GM21529 (cell line): ENCODE measurements around the gene F12.

ENCODE experiments used
- ATAC-seq: cut with Tn5 transposase; IDR thresholded peaks from one replicate; pipeline ENCODE4 v1.9.1; 2021; ENCODE audit not compliant: unreplicated experiment

F12 gene

GRCh38 chr5:177446200-177447065 lies 37.1 kb upstream of the F12 start, which contains the start of gene PRR7:
TSS of gene PRR7 (plus strand) at chr5:177446814. CDS start at chr5:177455068, 8,254 bp downstream.
- ATAC-seq: peak; percentile 55

GRCh38 chr5:177445917-177446199 lies 36.5 kb upstream of the F12 start:
- no peak for ATAC-seq

- ATAC-seq: no peak
Observed at GRCh38 chr5:177445052-177445916, 35.9 kb upstream of the F12 start.

- no peak for ATAC-seq
Observed at GRCh38 chr5:177444106-177445051, 35.0 kb upstream of the F12 start.

GRCh38 chr5:177443144-177443983 lies 34.0 kb upstream of the F12 start:
- no peak for ATAC-seq

DNA sequence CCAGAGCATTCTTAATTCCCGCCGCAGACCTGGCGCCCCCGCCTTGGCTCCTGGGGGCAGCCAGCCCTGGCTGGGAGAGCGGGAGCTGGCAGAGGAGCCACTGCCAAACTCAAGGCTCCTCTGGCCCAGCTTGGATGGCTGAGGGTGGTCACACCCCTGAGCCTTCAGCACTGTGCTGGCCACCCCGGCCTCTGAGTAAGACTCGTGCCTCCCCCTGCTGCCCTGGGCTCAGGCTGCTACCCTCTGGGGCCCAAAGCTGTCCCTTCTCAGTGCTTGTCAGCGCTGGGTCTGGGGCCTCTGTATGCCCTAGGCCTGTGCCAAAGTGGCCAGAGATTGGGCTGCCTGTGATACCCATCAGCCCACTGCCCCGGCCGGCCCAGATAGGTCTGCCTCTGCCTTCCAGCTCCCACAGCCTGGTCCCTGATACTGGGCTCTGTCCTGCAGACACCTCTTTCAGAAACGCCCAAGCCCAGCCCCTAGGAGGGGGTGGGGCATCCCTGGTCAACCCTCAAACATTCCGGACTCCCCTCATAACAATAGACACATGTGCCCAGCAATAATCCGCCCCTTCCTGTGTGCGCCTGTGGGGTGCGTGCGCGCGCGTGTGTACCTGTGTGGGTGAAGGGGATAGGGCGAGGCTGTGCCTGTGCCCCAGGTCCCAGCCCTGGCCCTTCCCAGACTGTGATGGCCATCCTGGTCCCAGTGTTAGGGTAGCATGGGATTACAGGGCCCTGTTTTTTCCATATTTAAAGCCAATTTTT lies 32.9 kb upstream of the F12 start:
- ATAC-seq: no peak

DNA sequence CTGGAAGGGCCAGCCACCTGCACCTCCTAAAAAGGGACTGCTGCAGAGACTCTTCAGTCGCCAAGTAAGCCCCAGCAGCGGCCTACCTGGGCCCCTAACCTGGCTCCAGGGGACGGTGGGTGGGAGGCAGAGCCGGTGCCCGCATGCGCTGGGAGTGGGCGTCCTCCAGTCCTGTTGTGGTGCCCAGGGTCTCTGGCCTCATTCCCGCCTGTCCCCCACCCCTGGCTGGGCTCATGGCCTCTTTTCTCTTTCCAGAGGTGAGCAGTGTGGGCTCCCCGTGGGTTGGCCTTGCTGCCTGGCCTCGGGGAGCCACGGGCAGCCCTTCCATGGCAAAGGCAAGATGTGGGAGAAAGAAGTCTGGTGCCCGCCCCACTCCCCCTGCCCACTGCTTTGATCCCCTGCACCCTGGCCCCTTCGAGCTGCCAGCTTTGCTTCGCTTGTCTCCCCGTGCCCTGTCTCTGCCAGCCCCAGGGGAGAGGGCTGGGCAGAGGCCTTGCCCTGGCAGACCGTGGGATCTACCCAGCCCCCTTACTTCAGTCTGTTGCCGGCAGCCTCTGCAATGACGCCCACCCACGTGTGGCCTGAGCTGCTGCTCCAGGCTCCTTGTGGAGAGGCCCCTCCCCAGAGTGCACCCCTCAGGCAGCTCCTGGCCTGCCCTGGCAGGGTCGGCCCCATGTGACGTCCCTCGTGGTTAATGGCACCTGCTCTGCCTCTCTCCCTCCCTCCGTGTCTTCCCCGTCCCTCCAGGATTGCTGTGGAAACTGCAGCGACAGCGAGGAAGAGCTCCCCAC lies 31.8 kb upstream of the F12 start:
- no peak for ATAC-seq

DNA sequence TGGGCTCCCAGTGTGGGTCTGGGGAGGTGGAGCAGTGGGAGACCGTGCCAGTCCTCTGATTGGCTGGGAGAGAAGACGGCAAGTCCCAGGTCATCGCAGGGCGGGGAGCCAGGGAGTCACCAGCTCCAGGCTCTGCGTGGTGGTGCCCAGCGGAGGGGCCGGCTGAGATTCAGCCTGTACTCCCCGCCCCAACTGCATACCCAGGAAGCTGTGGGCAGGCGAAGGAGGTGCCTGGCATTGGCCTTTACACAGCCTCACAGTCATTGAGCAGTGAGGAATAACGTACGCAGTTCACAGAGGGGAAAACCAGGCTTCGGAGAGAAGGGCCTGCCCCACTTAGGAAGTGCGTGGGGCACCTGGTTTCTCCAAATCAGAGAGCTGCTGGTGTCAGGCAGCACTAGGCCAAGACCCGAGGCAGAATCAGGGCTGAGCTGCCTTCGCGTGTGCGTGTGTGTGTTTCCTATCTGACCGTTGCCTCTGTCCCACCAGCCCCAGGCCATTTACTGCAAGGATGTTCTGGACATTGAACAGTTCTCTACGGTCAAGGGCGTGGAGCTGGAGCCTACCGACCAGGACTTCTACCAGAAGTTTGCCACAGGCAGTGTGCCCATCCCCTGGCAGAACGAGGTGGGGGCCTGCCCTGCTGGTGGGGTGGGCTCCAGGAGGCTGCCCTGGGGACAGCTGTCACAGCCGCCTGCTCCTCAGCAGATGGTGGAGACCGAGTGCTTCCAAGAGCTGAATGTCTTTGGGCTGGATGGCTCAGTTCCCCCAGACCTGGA lies 31.0 kb upstream of the F12 start:
- no peak for ATAC-seq

DNA sequence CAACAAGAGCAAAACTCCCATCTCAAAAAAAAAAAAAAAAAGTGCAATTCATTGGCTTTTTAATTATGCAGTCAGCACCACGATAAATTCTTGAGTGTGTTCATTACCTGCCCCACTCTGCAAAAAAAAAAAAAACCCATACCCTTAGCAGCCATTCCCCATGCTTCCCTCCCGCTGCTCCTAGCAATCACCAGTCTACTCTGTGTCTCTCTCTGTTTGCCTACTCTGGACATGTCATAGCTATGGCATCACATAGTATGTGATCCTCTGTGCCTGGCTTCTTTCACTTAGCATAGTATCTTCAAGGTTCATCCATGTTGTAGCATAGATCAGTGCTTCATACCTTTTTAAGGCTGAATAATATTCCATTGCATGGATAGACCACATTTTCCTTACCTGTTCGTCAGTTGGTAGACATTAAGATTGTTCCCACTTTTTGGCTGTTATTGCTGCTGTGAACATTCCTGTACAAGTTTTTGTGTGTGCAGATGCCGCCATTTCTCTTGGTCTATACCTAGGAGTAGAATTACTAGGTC lies 30.2 kb upstream of the F12 start:
- no peak for ATAC-seq

GRCh38 chr5:177438468-177438867 lies 29.1 kb upstream of the F12 start:
- no peak for ATAC-seq

GRCh38 chr5:177437623-177438022 lies 28.3 kb upstream of the F12 start:
- no peak for ATAC-seq

GRCh38 chr5:177435847-177436536 lies 26.6 kb upstream of the F12 start:
- no peak for ATAC-seq

GRCh38 chr5:177434942-177435738 lies 25.8 kb upstream of the F12 start:
- ATAC-seq: no peak

DNA sequence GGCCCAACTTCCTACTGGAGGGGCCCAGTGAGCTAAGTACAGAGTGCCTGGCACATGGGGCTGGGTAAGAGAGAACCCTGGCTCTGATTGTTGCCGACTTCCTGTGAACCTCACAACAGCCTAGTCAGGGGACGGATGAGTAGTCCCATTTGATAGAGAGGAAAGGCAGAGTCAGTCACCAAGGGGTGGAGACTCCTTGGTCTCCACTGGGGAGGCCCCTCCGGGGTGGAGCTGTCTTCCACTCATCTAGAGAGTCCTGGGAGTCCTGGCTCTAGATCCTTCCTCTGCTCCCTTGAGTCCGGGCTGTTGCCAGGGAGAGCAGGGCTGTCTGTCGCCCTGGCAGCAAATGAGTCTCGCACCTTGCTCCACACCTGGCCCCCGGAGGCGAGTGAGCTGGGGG lies 25.1 kb upstream of the F12 start:
- no peak for ATAC-seq

DNA sequence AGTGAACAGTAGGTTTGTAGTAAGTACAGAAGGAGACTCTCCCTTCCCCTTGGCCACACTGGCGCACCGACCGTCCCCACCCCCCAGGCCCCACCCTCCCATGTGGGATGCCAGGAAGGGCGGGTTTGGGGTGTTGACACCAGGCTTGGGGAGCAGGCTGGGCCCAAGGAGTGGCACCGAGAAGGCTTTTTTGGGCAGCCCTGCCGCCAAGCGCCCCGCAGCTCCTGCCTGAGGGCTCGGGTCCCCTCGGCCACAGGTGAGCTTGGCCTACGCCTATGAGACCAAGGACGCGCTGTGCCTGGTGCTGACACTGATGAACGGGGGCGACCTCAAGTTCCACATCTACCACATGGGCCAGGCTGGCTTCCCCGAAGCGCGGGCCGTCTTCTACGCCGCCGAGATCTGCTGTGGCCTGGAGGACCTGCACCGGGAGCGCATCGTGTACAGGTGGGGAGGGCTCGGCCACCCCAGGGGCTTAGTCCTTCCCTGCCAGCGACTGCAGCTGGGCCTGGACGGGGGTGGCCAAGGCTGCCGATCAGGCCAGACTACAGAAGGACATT lies 24.4 kb upstream of the F12 start:
- ATAC-seq: no peak
